ENCODE measurements around the gene STAMBP.

STAMBP gene

GRCh38 chr2:73904952-73905351 is 76.2 kb downstream of the STAMBP start:
- H3K27me3 ChIP-seq = no peaks in the 10 kb centered on the region
- no peaks in the 10 kb centered on the region for H3K36me3 ChIP-seq
- TF ChIP-seq Cebpa-rat (IDR thresholded peaks at IDR 0.05) = no peak
- H3K4me3 ChIP-seq = no peak overlapping the region
- no peak overlapping the region for H3K4me2 ChIP-seq
- no peak overlapping the region for H3K27ac ChIP-seq
- H3K9me3 ChIP-seq = no peaks in the 10 kb centered on the region
- no peaks in the 10 kb centered on the region for H4K20me1 ChIP-seq
- H3K4me1 ChIP-seq = no peaks in the 10 kb centered on the region; the same call in 1 of the 2 replicates
- H3K9ac ChIP-seq = no peak overlapping the region

- Histone ChIP-seq H3K9ac (no peak overlapping the region), H3K9me3 (no peaks in the 10 kb centered on the region), H3K27ac (no peak overlapping the region), H3K36me3 (no peaks in the 10 kb centered on the region), H3K4me2 (no peak overlapping the region), H4K20me1 (no peaks in the 10 kb centered on the region), H3K27me3 (no peaks in the 10 kb centered on the region), H3K4me3 (no peak overlapping the region), H3K4me1 (no peaks in the 10 kb centered on the region; the same call in 1 of the 2 replicates)
- no peak for TF ChIP-seq Cebpa-rat (IDR thresholded peaks at IDR 0.05)
These were observed 78.2 kb downstream of the STAMBP start for GRCh38 chr2:73906847-73907505.

- Histone ChIP-seq H3K27ac (no peak overlapping the region), H3K36me3 (no peaks in the 10 kb centered on the region), H4K20me1 (no peaks in the 10 kb centered on the region), H3K27me3 (no peaks in the 10 kb centered on the region), H3K4me3 (no peak overlapping the region), H3K4me1 (no peaks in the 10 kb centered on the region; the same call in 1 of the 2 replicates), H3K9ac (no peak overlapping the region), H3K9me3 (no peaks in the 10 kb centered on the region), H3K4me2 (no peak overlapping the region)
- no peak for TF ChIP-seq Cebpa-rat (IDR thresholded peaks at IDR 0.05)
These were observed 79.2 kb downstream of the STAMBP start for GRCh38 chr2:73907840-73908452.

- no peaks in the 10 kb centered on the region for H4K20me1 ChIP-seq
- no peaks in the 10 kb centered on the region for H3K27me3 ChIP-seq
- no peak overlapping the region for H3K4me3 ChIP-seq
- H3K36me3 ChIP-seq = no peaks in the 10 kb centered on the region
- no peak for TF ChIP-seq Cebpa-rat (IDR thresholded peaks at IDR 0.05)
- H3K9ac ChIP-seq = no peak overlapping the region
- no peak overlapping the region for H3K4me2 ChIP-seq
- H3K27ac ChIP-seq = no peak overlapping the region
- H3K9me3 ChIP-seq = no peaks in the 10 kb centered on the region
- no peaks in the 10 kb centered on the region; the same call in 1 of the 2 replicates for H3K4me1 ChIP-seq
These were observed 80.2 kb downstream of the STAMBP start for GRCh38 chr2:73908689-73909652.

GRCh38 chr2:73910873-73911547 is 82.2 kb downstream of the STAMBP start:
- no peak overlapping the region for H3K4me3 ChIP-seq
- H3K9ac ChIP-seq = no peak overlapping the region
- H4K20me1 ChIP-seq = no peaks in the 10 kb centered on the region
- no peaks in the 10 kb centered on the region for H3K9me3 ChIP-seq
- no peak overlapping the region for H3K27ac ChIP-seq
- H3K4me2 ChIP-seq = no peak overlapping the region
- no peak for TF ChIP-seq Cebpa-rat (IDR thresholded peaks at IDR 0.05)
- H3K36me3 ChIP-seq = no peaks in the 10 kb centered on the region
- no peaks in the 10 kb centered on the region; the same call in 1 of the 2 replicates for H3K4me1 ChIP-seq
- no peaks in the 10 kb centered on the region for H3K27me3 ChIP-seq

- Histone ChIP-seq H3K27ac (no peak overlapping the region), H3K4me2 (no peak overlapping the region), H3K27me3 (no peaks in the 10 kb centered on the region), H3K4me1 (no peaks in the 10 kb centered on the region; the same call in 1 of the 2 replicates), H3K36me3 (no peaks in the 10 kb centered on the region), H4K20me1 (no peaks in the 10 kb centered on the region), H3K4me3 (no peak overlapping the region), H3K9ac (no peak overlapping the region), H3K9me3 (no peaks in the 10 kb centered on the region)
- no peak for TF ChIP-seq Cebpa-rat (IDR thresholded peaks at IDR 0.05)
These were observed 82.9 kb downstream of the STAMBP start for GRCh38 chr2:73911548-73912208.

- Histone ChIP-seq H3K4me3 (no peak overlapping the region), H3K4me2 (no peak overlapping the region), H3K9me3 (no peaks in the 10 kb centered on the region), H3K27ac (no peak overlapping the region), H3K27me3 (no peaks in the 10 kb centered on the region), H4K20me1 (no peaks in the 10 kb centered on the region), H3K9ac (no peak overlapping the region), H3K4me1 (peaks cover 10% of the 10 kb centered on the region; the same call in 1 of the 2 replicates), H3K36me3 (no peaks in the 10 kb centered on the region)
- no peak for TF ChIP-seq Cebpa-rat (IDR thresholded peaks at IDR 0.05)
These were observed 84.8 kb downstream of the STAMBP start for GRCh38 chr2:73913414-73914054.

GRCh38 chr2:73914667-73915066 is 85.9 kb downstream of the STAMBP start:
- Histone ChIP-seq H3K9ac (no peak overlapping the region), H3K4me2 (no peak overlapping the region)

More at GRCh38 chr2:73914667-73915066, 85.9 kb downstream of the STAMBP start:
- Histone ChIP-seq H3K27ac (no peak overlapping the region), H4K20me1 (no peaks in the 10 kb centered on the region), H3K4me3 (no peak overlapping the region), H3K27me3 (no peaks in the 10 kb centered on the region), H3K9me3 (no peaks in the 10 kb centered on the region), H3K36me3 (no peaks in the 10 kb centered on the region), H3K4me1 (peaks cover 10% of the 10 kb centered on the region; the same call in 1 of the 2 replicates)
- TF ChIP-seq Cebpa-rat (IDR thresholded peaks at IDR 0.05) = no peak

All from BLaER1 (cell line).